ENCODE measurements around the gene GNG3. TPM values are rescaled to one million over a fixed set of nuclear protein-coding genes. Genes with fewer than 3 reads are reported as not detected.

GNG3 gene
- total RNA-seq, 1 experiment from 2014 or later: not detected

DNA sequence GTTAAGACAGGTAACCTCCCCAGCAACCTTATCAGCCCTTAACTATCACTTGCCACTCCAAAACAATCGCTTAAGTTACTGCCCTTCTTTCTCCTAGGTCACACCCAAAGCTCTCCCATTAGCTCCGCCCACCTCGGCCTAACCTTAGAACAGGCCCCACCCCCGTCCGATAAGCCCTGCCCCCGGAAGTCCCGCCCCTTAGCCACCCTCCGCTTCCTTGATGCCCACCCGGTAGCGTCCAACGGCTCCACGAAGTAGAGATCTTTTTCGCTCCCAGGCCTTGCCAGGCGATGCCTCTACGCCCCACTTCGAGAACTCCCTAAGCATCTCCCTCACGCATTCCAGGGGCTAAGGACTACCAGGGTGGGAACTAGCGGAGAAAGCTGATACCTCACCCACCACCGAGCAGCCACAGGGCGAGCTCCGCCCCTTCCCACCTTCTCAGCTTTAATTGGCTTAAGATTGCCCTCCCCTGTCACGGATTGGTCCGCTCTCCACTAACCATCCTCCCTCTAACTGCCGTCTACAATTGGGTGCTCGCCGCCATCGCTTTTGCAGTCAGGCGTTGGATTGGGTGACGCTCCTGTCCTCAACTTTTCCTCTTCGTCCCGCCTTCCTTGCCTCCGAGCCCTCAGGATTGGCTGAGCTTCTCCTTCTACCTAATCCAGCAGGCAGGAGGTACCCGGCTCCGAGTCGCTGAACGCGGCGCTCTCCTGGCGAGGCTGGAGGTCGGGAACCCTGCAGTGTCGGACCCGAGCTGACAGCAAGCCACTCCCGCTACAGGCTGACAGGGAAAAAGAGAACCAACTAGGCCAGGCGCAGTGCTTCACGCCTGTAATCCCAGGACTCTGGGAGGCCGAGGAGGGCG, 46.5 kb downstream of the GNG3 start, which contains the start of gene ZBTB3:
ZBTB3 (minus strand) TSS at position 425 of the 868 bp plus-strand sequence. CDS start 496 bp downstream, outside the sequence.
- no peaks in the 10 kb centered on the region for H3K27me3 Mint-ChIP-seq (ENCODE audit: unreplicated experiment)
- CTCF ChIA-PET: interaction anchor here (0.5 to 1.5 kb wide), 14 partner anchors 12 to 890 kb away, joined by 3 to 16 read pairs (median 3); partner anchors contain the start of genes HNRNPUL2, LBHD1, TAF6L and TMEM179B
- peak; percentile 96 for DNase-seq
- H3K9me3 Mint-ChIP-seq (ENCODE audit: low read depth, unreplicated experiment): no peaks in the 10 kb centered on the region
- no TSS peak for BruUV-seq (replicated peaks)
- peak within 1 kb of the TSS; percentile 92 for H3K4me3 Mint-ChIP-seq (ENCODE audit: low read depth, unreplicated experiment)
- intact Hi-C loops (cut with micrococcal nuclease; ENCODE audit: unreplicated experiment): no loop called here
- no peaks in the 10 kb centered on the region for H3K4me1 Mint-ChIP-seq (ENCODE audit: low read depth, unreplicated experiment)
- no peak for TF ChIP-seq CTCF (IDR thresholded peaks at IDR 0.05; ENCODE audit: unreplicated experiment)
- H3K27ac Mint-ChIP-seq (ENCODE audit: unreplicated experiment): peak within 1 kb of the TSS; percentile 93
- H3K36me3 Mint-ChIP-seq (ENCODE audit: insufficient read depth, unreplicated experiment): peaks cover 18% of the 10 kb centered on the region

- no peak for DNase-seq
- no peaks in the 10 kb centered on the region for H3K9me3 Mint-ChIP-seq (ENCODE audit: low read depth, unreplicated experiment)
- H3K27ac Mint-ChIP-seq (ENCODE audit: unreplicated experiment): no peak overlapping the region
- H3K4me3 Mint-ChIP-seq (ENCODE audit: low read depth, unreplicated experiment): peak overlapping the region; percentile 16
- intact Hi-C loops (cut with micrococcal nuclease; ENCODE audit: unreplicated experiment): no loop called here
- CTCF ChIA-PET: interaction anchor here (0.6 kb wide), 1 partner anchor 879 kb away, joined by 7 read pairs; no protein-coding TSS in a partner anchor
- TF ChIP-seq CTCF (IDR thresholded peaks at IDR 0.05; ENCODE audit: unreplicated experiment): no peak
- BruUV-seq (replicated peaks): no TSS peak
- no peaks in the 10 kb centered on the region for H3K27me3 Mint-ChIP-seq (ENCODE audit: unreplicated experiment)
- peaks cover 12% of the 10 kb centered on the region for H3K36me3 Mint-ChIP-seq (ENCODE audit: insufficient read depth, unreplicated experiment)
- no peaks in the 10 kb centered on the region for H3K4me1 Mint-ChIP-seq (ENCODE audit: low read depth, unreplicated experiment)
These were observed 47.7 kb downstream of the GNG3 start for GRCh38 chr11:62755086-62755615.

- Mint-ChIP-seq H3K4me1 (ENCODE audit: low read depth, unreplicated experiment) (peaks cover 14% of the 10 kb centered on the region), H3K4me3 (ENCODE audit: low read depth, unreplicated experiment) (no peak overlapping the region), H3K36me3 (ENCODE audit: insufficient read depth, unreplicated experiment) (peaks cover 33% of the 10 kb centered on the region), H3K27me3 (ENCODE audit: unreplicated experiment) (no peaks in the 10 kb centered on the region), H3K9me3 (ENCODE audit: low read depth, unreplicated experiment) (no peaks in the 10 kb centered on the region), H3K27ac (ENCODE audit: unreplicated experiment) (no peak overlapping the region)
- BruUV-seq (replicated peaks): no TSS peak
- CTCF ChIA-PET: no interaction called here
- intact Hi-C loops (cut with micrococcal nuclease; ENCODE audit: unreplicated experiment): no loop called here
- TF ChIP-seq CTCF (IDR thresholded peaks at IDR 0.05; ENCODE audit: unreplicated experiment): no peak
- no peak for DNase-seq
These were observed 50.6 kb downstream of the GNG3 start for GRCh38 chr11:62757846-62758788.

Other genes starting within 250 kb of the GNG3 start
- gene AHNAK, start 160.9 kb upstream of the GNG3 start, total RNA-seq (2022): 246 and 253 TPM in 2 replicates
- gene EEF1G, start 133.8 kb upstream of the GNG3 start, total RNA-seq (2022): 970 and 1,189 TPM in 2 replicates
- gene TUT1, start 116.2 kb upstream of the GNG3 start, total RNA-seq (2022): 21.9 and 26.3 TPM in 2 replicates
- 90.4 and 97.2 TPM in 2 replicates for gene MTA2, start 105.8 kb upstream of the GNG3 start, total RNA-seq (2022)
- gene EML3, start 94.9 kb upstream of the GNG3 start, total RNA-seq (2022): 43.3 and 51.4 TPM in 2 replicates
- gene ROM1, start 94.4 kb upstream of the GNG3 start, total RNA-seq (2022): 1.6 and 2.6 TPM in 2 replicates
- gene B3GAT3, start 85.7 kb upstream of the GNG3 start, total RNA-seq (2022): 31.5 and 32.7 TPM in 2 replicates
- gene GANAB, start 61.1 kb upstream of the GNG3 start, total RNA-seq (2022): 356 and 377 TPM in 2 replicates
- gene INTS5, start 54.4 kb upstream of the GNG3 start, total RNA-seq (2022): 21.4 and 26.0 TPM in 2 replicates
- gene C11orf98, start 42.5 kb upstream of the GNG3 start, total RNA-seq (2022): 61.7 and 67.4 TPM in 2 replicates
- gene CSKMT, start 42.4 kb upstream of the GNG3 start, total RNA-seq (2022): 17.7 and 23.1 TPM in 2 replicates
- gene UQCC3, start 36.0 kb upstream of the GNG3 start, total RNA-seq (2022): 10.4 and 11.4 TPM in 2 replicates
- 16.4 and 21.3 TPM in 2 replicates for gene LBHD1, start 35.4 kb upstream of the GNG3 start, total RNA-seq (2022)
- 91.9 and 98.7 TPM in 2 replicates for gene UBXN1, start 28.6 kb upstream of the GNG3 start, total RNA-seq (2022)
- 0.71 and 1.5 TPM in 2 replicates for gene LRRN4CL, start 18.1 kb upstream of the GNG3 start, total RNA-seq (2022)
- gene BSCL2, start 252 bp upstream of the GNG3 start, total RNA-seq (2022): 71.5 and 88.0 TPM in 2 replicates
- gene HNRNPUL2, start 19.8 kb downstream of the GNG3 start, total RNA-seq (2022): 52.6 and 52.7 TPM in 2 replicates
- gene TTC9C, start 20.8 kb downstream of the GNG3 start, total RNA-seq (2022): 35.5 and 36.7 TPM in 2 replicates
- gene ZBTB3, start 46.5 kb downstream of the GNG3 start, total RNA-seq (2022): 9.7 and 10.6 TPM in 2 replicates
- gene POLR2G, start 53.9 kb downstream of the GNG3 start, total RNA-seq (2022): 83.4 and 86.9 TPM in 2 replicates
- 26.0 and 28.9 TPM in 2 replicates for gene TAF6L, start 63.7 kb downstream of the GNG3 start, total RNA-seq (2022)
- 65.6 and 72.3 TPM in 2 replicates for gene TMEM179B, start 79.7 kb downstream of the GNG3 start, total RNA-seq (2022)
- 19.4 and 20.5 TPM in 2 replicates for gene TMEM223, start 84.3 kb downstream of the GNG3 start, total RNA-seq (2022)
- gene NXF1, start 97.8 kb downstream of the GNG3 start, total RNA-seq (2022): 48.0 and 51.6 TPM in 2 replicates
- 38.3 and 39.2 TPM in 2 replicates for gene STX5, start 124.4 kb downstream of the GNG3 start, total RNA-seq (2022)
- not detected in 2 replicates for gene TEX54, start 125.2 kb downstream of the GNG3 start, total RNA-seq (2022)
- 87.7 and 97.4 TPM in 2 replicates for gene WDR74, start 131.9 kb downstream of the GNG3 start, total RNA-seq (2022)
- 410 and 444 TPM in 2 replicates for gene SLC3A2, start 173.2 kb downstream of the GNG3 start, total RNA-seq (2022)
- gene CHRM1, start 213.7 kb downstream of the GNG3 start, total RNA-seq (2022): not detected in 2 replicates

All from Calu3 (cell line).